ENCODE measurements around the gene MMP13.
"Not testable (repeated sequence)": the region's sequence is repeated elsewhere in the genome, so short reads cannot be mapped to it uniquely, and the experiment has no call there.

MMP13 gene

GRCh38 chr11:102955624-102956023, at the start of gene MMP13:
MMP13 (minus strand) TSS chr11:102955732; CDS start chr11:102955705, 27 bp downstream.
- DNase-seq (ENCODE audit: low read depth) = no peak

GRCh38 chr11:103004234-103004633, 48.7 kb upstream of the MMP13 start:
- not testable (repeated sequence) for DNase-seq (ENCODE audit: low read depth)

- no peak for DNase-seq (ENCODE audit: low read depth)
These were observed 38.6 kb upstream of the MMP13 start for GRCh38 chr11:102994105-102994504.

- no peak for DNase-seq (ENCODE audit: low read depth)
These were observed 36.2 kb upstream of the MMP13 start for GRCh38 chr11:102991776-102992175.

- DNase-seq (ENCODE audit: low read depth) = no peak
These were observed 34.6 kb upstream of the MMP13 start for GRCh38 chr11:102990145-102990544.

- DNase-seq (ENCODE audit: low read depth) = no peak
These were observed 34.0 kb upstream of the MMP13 start for GRCh38 chr11:102989379-102990047.

GRCh38 chr11:102986815-102987214, 31.3 kb upstream of the MMP13 start:
- no peak for DNase-seq (ENCODE audit: low read depth)

- no peak for DNase-seq (ENCODE audit: low read depth)
These were observed 30.3 kb upstream of the MMP13 start for GRCh38 chr11:102985850-102986249.

GRCh38 chr11:102983486-102983885, 28.0 kb upstream of the MMP13 start:
- DNase-seq (ENCODE audit: low read depth) = no peak

GRCh38 chr11:102981324-102981910, 25.9 kb upstream of the MMP13 start:
- no peak for DNase-seq (ENCODE audit: low read depth)

GRCh38 chr11:102974552-102975280, 19.2 kb upstream of the MMP13 start:
- no peak for DNase-seq (ENCODE audit: low read depth)

GRCh38 chr11:102973698-102974097, 18.2 kb upstream of the MMP13 start:
- DNase-seq (ENCODE audit: low read depth) = not testable (repeated sequence)

- DNase-seq (ENCODE audit: low read depth) = no peak
These were observed 17.3 kb upstream of the MMP13 start for GRCh38 chr11:102972853-102973252.

GRCh38 chr11:102971766-102972165, 16.2 kb upstream of the MMP13 start:
- DNase-seq (ENCODE audit: low read depth) = no peak

- DNase-seq (ENCODE audit: low read depth) = no peak
These were observed 12.0 kb upstream of the MMP13 start for GRCh38 chr11:102967497-102967896.

- DNase-seq (ENCODE audit: low read depth) = no peak
These were observed 10.5 kb upstream of the MMP13 start for GRCh38 chr11:102966011-102966410.

GRCh38 chr11:102964867-102965266, 9.3 kb upstream of the MMP13 start:
- DNase-seq (ENCODE audit: low read depth) = no peak

- no peak for DNase-seq (ENCODE audit: low read depth)
These were observed 2.4 kb upstream of the MMP13 start for GRCh38 chr11:102957953-102958352.

- DNase-seq (ENCODE audit: low read depth) = no peak
These were observed 4.9 kb downstream of the MMP13 start for GRCh38 chr11:102950622-102951081.

GRCh38 chr11:102946237-102946636, 9.3 kb downstream of the MMP13 start:
- DNase-seq (ENCODE audit: low read depth) = no peak

GRCh38 chr11:102940714-102941588, 14.6 kb downstream of the MMP13 start:
- no peak for DNase-seq (ENCODE audit: low read depth)

- DNase-seq (ENCODE audit: low read depth) = no peak
These were observed 18.5 kb downstream of the MMP13 start for GRCh38 chr11:102936864-102937509.

All from T-helper 22 cell (primary cell).